Tibial nerve (tissue), 4 donors: Measurements from ENCODE around the gene SLITRK1.

Experiments used
- EP300 ChIP-seq, 2 donors: sonication (generic); formaldehyde crosslinking; IDR thresholded peaks; one replicate each; pipeline ENCODE4 v1.6.1; 2017; ENCODE audit warnings: antibody characterized with exemption in 2 of 2, mild to moderate bottlenecking in 1 of 2
- TF ChIP-seq, protein P1 (sequence below), 5 experiments: fragments of 200-600 bp in 3 of 5; fragments of 450-650 bp in 2 of 5; sonication (generic) in 3 of 5; IDR thresholded peaks; one replicate each; pipeline ENCODE4 v1.5.1; 2016 to 2019; ENCODE audit warnings: antibody characterized with exemption in 5 of 5, mild to moderate bottlenecking in 3 of 5, moderate library complexity in 2 of 5

DNA sequence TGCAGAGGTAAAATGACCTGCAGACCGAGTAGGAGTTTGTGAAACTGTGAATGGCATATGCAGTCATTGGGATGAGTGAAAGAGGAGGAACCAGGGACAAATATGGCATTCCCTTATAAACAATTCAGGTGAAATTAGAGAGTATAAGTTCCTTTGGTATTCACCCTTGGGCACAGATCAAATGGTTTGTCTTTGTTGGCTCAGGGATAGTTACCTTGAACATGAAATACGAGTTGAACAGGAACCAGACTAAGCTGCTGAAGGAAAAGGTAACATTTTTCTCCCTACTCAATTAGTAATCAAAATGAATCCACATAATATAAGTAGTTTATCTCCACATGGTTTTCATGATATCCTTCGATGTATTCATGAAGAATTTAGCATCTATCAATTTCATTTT is 50.5 kb downstream of the SLITRK1 start:
- TF ChIP-seq, protein P1, sequence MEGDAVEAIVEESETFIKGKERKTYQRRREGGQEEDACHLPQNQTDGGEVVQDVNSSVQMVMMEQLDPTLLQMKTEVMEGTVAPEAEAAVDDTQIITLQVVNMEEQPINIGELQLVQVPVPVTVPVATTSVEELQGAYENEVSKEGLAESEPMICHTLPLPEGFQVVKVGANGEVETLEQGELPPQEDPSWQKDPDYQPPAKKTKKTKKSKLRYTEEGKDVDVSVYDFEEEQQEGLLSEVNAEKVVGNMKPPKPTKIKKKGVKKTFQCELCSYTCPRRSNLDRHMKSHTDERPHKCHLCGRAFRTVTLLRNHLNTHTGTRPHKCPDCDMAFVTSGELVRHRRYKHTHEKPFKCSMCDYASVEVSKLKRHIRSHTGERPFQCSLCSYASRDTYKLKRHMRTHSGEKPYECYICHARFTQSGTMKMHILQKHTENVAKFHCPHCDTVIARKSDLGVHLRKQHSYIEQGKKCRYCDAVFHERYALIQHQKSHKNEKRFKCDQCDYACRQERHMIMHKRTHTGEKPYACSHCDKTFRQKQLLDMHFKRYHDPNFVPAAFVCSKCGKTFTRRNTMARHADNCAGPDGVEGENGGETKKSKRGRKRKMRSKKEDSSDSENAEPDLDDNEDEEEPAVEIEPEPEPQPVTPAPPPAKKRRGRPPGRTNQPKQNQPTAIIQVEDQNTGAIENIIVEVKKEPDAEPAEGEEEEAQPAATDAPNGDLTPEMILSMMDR (IDR thresholded peaks at IDR 0.05), result no peak
- no peak for TF ChIP-seq EP300 (IDR thresholded peaks at IDR 0.05)
